GM04503 (cell line): ENCODE measurements around the gene FBXO11.
A peak's percentile ranks its signal among the peaks of the same experiment; 100 is the strongest.

Source experiments
- DNase-seq: peaks from one replicate; pipeline ENCODE4 v3.0.0-alpha.2; 2012; ENCODE audit warnings: low read depth

FBXO11 gene

GRCh38 chr2:47783486-47784351 lies 122.6 kb downstream of the FBXO11 start:
- DNase-seq = no peak

DNA sequence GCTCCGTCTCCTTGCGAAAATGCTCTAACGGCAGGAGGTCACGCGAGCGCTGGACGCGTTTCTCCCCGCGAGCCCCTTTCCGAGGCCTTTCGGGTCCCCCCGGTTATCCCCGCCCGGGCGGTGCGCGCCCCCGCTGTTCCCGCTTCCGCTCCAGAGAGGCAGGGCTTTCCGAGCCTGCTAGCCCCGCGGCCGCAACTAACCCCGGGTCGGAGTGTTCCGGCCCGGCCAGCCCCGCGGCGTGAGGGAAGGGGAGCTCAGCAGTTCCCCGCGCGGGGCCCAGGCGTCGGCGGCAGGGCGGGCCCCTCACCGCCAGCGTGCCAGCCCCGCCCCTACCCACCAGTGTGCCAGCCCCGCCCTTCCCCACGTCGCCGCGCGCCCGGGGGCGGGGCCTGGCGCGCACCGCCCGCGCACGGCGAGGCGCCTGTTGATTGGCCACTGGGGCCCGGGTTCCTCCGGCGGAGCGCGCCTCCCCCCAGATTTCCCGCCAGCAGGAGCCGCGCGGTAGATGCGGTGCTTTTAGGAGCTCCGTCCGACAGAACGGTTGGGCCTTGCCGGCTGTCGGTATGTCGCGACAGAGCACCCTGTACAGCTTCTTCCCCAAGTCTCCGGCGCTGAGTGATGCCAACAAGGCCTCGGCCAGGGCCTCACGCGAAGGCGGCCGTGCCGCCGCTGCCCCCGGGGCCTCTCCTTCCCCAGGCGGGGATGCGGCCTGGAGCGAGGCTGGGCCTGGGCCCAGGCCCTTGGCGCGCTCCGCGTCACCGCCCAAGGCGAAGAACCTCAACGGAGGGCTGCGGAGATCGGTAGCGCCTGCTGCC lies 123.4 kb downstream of the FBXO11 start, which contains the start of gene MSH6:
Gene MSH6, plus strand, starts transcription at position 475 of the 815 bp plus-strand sequence. Its CDS starts 89 bp downstream, at position 564.
- DNase-seq = peak; percentile 27

DNA sequence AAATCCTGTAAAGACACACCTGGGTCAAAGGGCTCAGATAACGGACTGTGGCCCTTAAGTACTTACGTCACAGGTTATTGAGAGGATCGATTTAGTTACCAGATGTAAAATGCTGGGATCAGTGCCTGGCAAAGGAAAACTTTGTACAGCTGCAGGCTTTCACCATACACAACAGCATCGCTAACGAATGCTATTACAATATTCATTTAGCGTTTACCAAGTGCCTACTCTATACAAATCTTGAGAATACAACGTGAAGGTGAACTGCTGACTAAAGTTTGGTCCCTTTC lies 124.0 kb downstream of the FBXO11 start:
- no peak for DNase-seq

- no peak for DNase-seq
These were observed 126.9 kb downstream of the FBXO11 start for GRCh38 chr2:47779426-47779790.

DNA sequence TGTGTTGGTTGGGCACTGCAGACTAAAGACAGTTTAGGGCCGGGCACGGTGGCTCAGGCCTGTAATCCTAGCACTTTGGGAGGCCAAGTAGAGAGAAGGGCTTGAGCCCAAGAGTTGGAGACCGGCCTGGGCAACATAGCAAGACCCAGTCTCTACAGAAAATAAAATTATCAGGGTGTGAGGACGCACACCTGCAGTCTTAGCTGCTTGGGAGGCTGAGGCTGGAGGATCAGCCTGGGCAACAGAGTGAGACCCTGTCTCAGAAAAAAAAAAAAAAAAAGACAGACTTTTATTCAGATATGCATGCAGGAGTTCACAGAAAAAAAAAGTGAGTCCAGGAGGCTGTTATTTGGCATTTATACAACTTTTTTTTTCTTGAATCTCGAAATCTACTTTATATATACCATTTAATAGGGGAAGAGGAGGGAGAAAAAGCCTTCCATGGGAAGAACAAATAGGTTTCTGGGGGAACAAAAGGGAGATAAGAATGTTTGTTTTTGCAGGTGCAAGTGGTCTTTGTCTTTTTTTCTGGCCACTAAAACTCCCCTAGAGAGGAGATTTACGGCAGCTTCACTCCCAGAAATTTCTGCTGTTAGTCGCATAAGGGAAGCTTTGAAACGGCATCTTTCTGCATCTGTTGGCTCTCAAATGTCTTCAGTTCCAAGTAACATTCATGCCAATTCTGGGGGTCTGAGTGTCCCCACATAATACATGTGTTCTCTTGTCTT lies 127.4 kb downstream of the FBXO11 start:
- DNase-seq = no peak

GRCh38 chr2:47777277-47777937 lies 128.9 kb downstream of the FBXO11 start:
- DNase-seq = no peak

- DNase-seq = no peak
These were observed 131.7 kb downstream of the FBXO11 start for GRCh38 chr2:47774567-47774966.

DNA sequence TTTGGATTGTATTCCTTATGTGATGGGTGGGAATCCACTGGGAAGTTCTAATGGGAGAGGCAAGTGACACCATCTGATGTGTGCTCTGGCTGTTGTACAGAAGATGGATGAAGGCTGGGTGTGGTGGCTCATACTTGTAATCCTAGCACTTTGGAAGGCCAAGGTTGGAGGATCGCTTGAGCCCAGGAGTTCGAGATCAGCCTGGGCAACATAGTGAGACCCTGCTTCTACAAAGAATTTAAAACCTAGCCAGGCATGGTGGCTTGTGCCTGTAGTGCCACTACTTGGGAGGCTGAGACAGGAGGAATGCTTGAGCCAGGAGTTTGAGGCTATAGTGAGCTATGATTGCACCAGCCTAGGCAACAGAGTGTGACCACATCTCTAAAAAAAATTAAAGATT lies 134.0 kb downstream of the FBXO11 start:
- DNase-seq = no peak

GRCh38 chr2:47771211-47771610 lies 135.1 kb downstream of the FBXO11 start:
- DNase-seq = peak; percentile 64

DNA sequence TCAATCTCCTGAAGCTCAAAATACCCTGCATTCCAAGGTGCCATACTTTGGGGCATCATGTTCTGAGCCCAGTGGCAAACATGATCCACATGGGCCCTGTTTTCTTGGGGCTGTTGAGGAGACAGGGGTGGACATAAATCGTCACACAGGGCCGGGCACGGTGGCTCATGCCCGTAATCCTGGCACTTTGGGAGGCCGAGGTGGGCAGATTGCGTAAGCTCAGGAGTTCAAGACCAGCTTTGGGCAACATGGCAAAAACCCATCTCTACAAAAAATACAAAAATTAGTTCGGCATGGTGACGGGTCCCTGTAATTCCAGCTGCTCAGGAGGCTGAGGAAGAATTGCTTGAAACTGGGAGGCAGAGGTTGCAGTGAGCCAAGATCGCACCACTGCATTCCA lies 137.0 kb downstream of the FBXO11 start:
- no peak for DNase-seq

GRCh38 chr2:47767880-47768609 lies 138.3 kb downstream of the FBXO11 start:
- no peak for DNase-seq

DNA sequence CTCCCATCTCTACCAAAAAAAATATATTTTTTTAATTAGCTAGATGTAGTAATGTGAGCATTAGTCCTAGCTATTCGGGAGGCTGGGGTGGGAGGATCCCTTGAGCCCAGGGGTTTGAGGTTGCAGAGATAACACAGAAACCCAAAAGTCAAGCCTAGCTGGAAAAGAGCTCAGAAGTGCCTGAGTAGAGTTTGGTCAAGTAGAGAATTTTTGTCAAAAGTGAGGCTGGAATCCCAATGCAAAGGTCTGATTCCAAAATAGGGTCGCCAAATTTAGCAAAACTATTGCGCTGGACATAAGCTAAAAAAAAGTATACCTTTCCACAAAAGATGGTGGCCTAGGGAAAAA lies 138.8 kb downstream of the FBXO11 start:
- DNase-seq = no peak

GRCh38 chr2:47751856-47752414 lies 154.4 kb downstream of the FBXO11 start:
- no peak for DNase-seq

DNA sequence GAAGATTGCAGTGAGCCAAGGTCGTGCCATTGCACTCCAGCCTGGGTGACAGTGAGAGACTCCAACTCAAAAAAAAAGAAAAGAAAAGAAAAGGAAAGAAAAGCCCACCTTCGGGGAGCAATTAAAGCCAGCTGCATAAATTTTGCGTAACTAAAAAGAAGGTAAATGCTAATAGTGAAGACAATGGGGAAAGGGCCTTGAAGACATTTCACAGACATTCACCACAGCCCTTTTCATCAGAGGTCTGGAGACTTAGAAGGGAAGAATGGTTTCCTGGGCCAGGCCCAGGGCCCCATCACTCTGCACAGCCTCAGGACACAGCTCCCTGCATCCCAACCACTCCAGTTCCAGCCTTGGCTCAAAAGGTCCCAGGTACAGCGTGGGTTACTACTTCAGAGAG lies 158.4 kb downstream of the FBXO11 start:
- DNase-seq = no peak

- DNase-seq = no peak
These were observed 162.2 kb downstream of the FBXO11 start for GRCh38 chr2:47744074-47744473.

GRCh38 chr2:47741637-47742036 lies 164.7 kb downstream of the FBXO11 start:
- DNase-seq = no peak

GRCh38 chr2:47741101-47741500 lies 165.2 kb downstream of the FBXO11 start:
- DNase-seq = no peak
